Right atrium auricular region (tissue), 2 donors: Measurements from ENCODE around the gene SMAD9. TPM values are rescaled to one million over a fixed set of nuclear protein-coding genes. Genes with fewer than 3 reads are reported as not detected.
A peak's percentile ranks its signal among the peaks of the same experiment; 100 is the strongest.

Experiments used
- DNase-seq: peaks from one replicate; pipeline ENCODE4 v3.0.0-alpha.2; 2019; ENCODE audit warnings: low spot score
- H3K27ac ChIP-seq, 2 donors: fragments of 200-600 bp; sonication (generic); 1 replicate in 1 of 2; 2 replicates in 1 of 2; pipeline ENCODE4 v1.5.1; 2016 to 2019
- H3K27me3 ChIP-seq, 2 donors: fragments of 200-600 bp; sonication (generic); one replicate each; pipeline versions ENCODE4 v1.5.1 to v1.6.0; 2017 to 2019
- H3K36me3 ChIP-seq: fragments of 200-600 bp; sonication (generic); one replicate; pipeline ENCODE4 v1.5.1; 2016
- H3K4me1 ChIP-seq, 2 donors: fragments of 200-600 bp; sonication (generic); one replicate each; pipeline versions ENCODE4 v1.5.1 to v1.6.0; 2017 to 2019
- H3K4me3 ChIP-seq, 2 donors: fragments of 200-600 bp; sonication (generic); 1 replicate in 1 of 2; 2 replicates in 1 of 2; pipeline ENCODE4 v1.5.1; 2017 to 2019; ENCODE audit warnings: mild to moderate bottlenecking in 1 of 2, moderate library complexity in 1 of 2
- H3K9me3 ChIP-seq, 2 donors: fragments of 200-600 bp; sonication (generic); one replicate each; pipeline ENCODE4 v1.5.1; 2019
- CTCF ChIP-seq, 2 donors: fragments of 200-600 bp; sonication (generic); IDR thresholded peaks; one replicate each; pipeline ENCODE4 v1.5.1; 2019; ENCODE audit warnings: antibody characterized with exemption in 2 of 2
- total RNA-seq, 2 donors: library from RNA; depleted of rRNA; stranded (reverse); fragments of >200 nt; gene quantifications; one replicate each; pipeline ENCODE4 v1.1.0, GENCODE V29; 2016

The SMAD9 gene
- total RNA-seq, 2 donors from 2014 or later: 3.2 to 15.6 TPM

- no peak overlapping the region for H3K27ac ChIP-seq
- peaks cover 0 to 7% of the 10 kb centered on the region in 2 donors for H3K4me1 ChIP-seq
- DNase-seq: no peak
- no peaks in the 10 kb centered on the region for H3K9me3 ChIP-seq
- no peak for TF ChIP-seq CTCF (IDR thresholded peaks at IDR 0.05)
- no peaks in the 10 kb centered on the region for H3K36me3 ChIP-seq
- H3K4me3 ChIP-seq: no peak overlapping the region
- H3K27me3 ChIP-seq: no peaks in the 10 kb centered on the region
Observed at GRCh38 chr13:36839281-36839680, 80.8 kb downstream of the SMAD9 start.

GRCh38 chr13:36837354-36838092 lies 82.5 kb downstream of the SMAD9 start:
- Histone ChIP-seq H3K27ac (peak overlapping the region in 1 of 2 donors; percentile 23), H3K4me1 (peaks cover 0 to 7% of the 10 kb centered on the region in 2 donors), H3K9me3 (no peaks in the 10 kb centered on the region), H3K36me3 (no peaks in the 10 kb centered on the region), H3K4me3 (no peak overlapping the region), H3K27me3 (no peaks in the 10 kb centered on the region)
- no peak for TF ChIP-seq CTCF (IDR thresholded peaks at IDR 0.05)
- no peak for DNase-seq

GRCh38 chr13:36834299-36834698 lies 85.7 kb downstream of the SMAD9 start:
- H3K9me3 ChIP-seq: no peaks in the 10 kb centered on the region

GRCh38 chr13:36831291-36831690 lies 88.7 kb downstream of the SMAD9 start:
- H3K4me3 ChIP-seq: no peak overlapping the region
- TF ChIP-seq CTCF (IDR thresholded peaks at IDR 0.05): no peak
- no peaks in the 10 kb centered on the region for H3K27me3 ChIP-seq
- no peak for DNase-seq
- no peaks in the 10 kb centered on the region for H3K9me3 ChIP-seq
- H3K36me3 ChIP-seq: no peaks in the 10 kb centered on the region
- no peaks in the 10 kb centered on the region for H3K4me1 ChIP-seq
- no peak overlapping the region for H3K27ac ChIP-seq

More at GRCh38 chr13:36834299-36834698, 85.7 kb downstream of the SMAD9 start:
- Histone ChIP-seq H3K27ac (no peak overlapping the region), H3K4me3 (no peak overlapping the region), H3K36me3 (no peaks in the 10 kb centered on the region), H3K27me3 (no peaks in the 10 kb centered on the region), H3K4me1 (peaks cover 0 to 7% of the 10 kb centered on the region in 2 donors)
- TF ChIP-seq CTCF (IDR thresholded peaks at IDR 0.05): no peak
- no peak for DNase-seq

GRCh38 chr13:36829753-36830152 lies 90.3 kb downstream of the SMAD9 start:
- no peak for DNase-seq
- Histone ChIP-seq H3K36me3 (no peaks in the 10 kb centered on the region), H3K4me1 (peaks cover 0 to under 1% of the 10 kb centered on the region in 2 donors), H3K27ac (no peak overlapping the region), H3K27me3 (no peaks in the 10 kb centered on the region), H3K9me3 (no peaks in the 10 kb centered on the region), H3K4me3 (no peak overlapping the region)
- TF ChIP-seq CTCF (IDR thresholded peaks at IDR 0.05): no peak

GRCh38 chr13:36822785-36823184 lies 97.3 kb downstream of the SMAD9 start:
- no peak for TF ChIP-seq CTCF (IDR thresholded peaks at IDR 0.05)

More at GRCh38 chr13:36822785-36823184, 97.3 kb downstream of the SMAD9 start:
- Histone ChIP-seq H3K27ac (no peak overlapping the region), H3K36me3 (no peaks in the 10 kb centered on the region), H3K4me1 (peaks cover 0 to 21% of the 10 kb centered on the region in 2 donors), H3K9me3 (no peaks in the 10 kb centered on the region), H3K4me3 (no peak overlapping the region), H3K27me3 (no peaks in the 10 kb centered on the region)
- DNase-seq: no peak
